ENCODE data around the gene EXOSC7.
"Not testable (repeated sequence)": the region's sequence is repeated elsewhere in the genome, so short reads cannot be mapped to it uniquely, and the experiment has no call there.

Gene EXOSC7

GRCh38 chr3:45026038-45026437 lies 50.0 kb downstream of the EXOSC7 start, which contains the start of gene CLEC3B:
Gene CLEC3B (plus strand): TSS chr3:45026303. CDS start chr3:45026363, 60 bp downstream.
- DNase-seq = no peak

- no peak for DNase-seq
Measured at GRCh38 chr3:45026957-45027356, 50.9 kb downstream of the EXOSC7 start.

GRCh38 chr3:45027441-45027840 lies 51.4 kb downstream of the EXOSC7 start:
- DNase-seq = no peak

- DNase-seq = no peak
Measured at GRCh38 chr3:45029216-45029615, 53.2 kb downstream of the EXOSC7 start.

GRCh38 chr3:45029661-45030060 lies 53.6 kb downstream of the EXOSC7 start:
- no peak for DNase-seq

- DNase-seq = no peak
Measured at GRCh38 chr3:45031531-45031930, 55.5 kb downstream of the EXOSC7 start.

GRCh38 chr3:45032113-45032512 lies 56.1 kb downstream of the EXOSC7 start:
- no peak for DNase-seq

GRCh38 chr3:45033791-45034190 lies 57.7 kb downstream of the EXOSC7 start:
- no peak for DNase-seq

- no peak for DNase-seq
Measured at GRCh38 chr3:45034612-45035252, 58.7 kb downstream of the EXOSC7 start.

GRCh38 chr3:45035441-45036301 lies 59.6 kb downstream of the EXOSC7 start:
- DNase-seq = peak; percentile 26

GRCh38 chr3:45037720-45038455 lies 61.8 kb downstream of the EXOSC7 start:
- DNase-seq = peak; percentile 85

- DNase-seq = no peak
Measured at GRCh38 chr3:45041666-45042065, 65.6 kb downstream of the EXOSC7 start.

- no peak for DNase-seq
Measured at GRCh38 chr3:45042162-45042561, 66.1 kb downstream of the EXOSC7 start.

GRCh38 chr3:45043728-45044299 lies 67.8 kb downstream of the EXOSC7 start:
- DNase-seq = no peak

- DNase-seq = no peak
Measured at GRCh38 chr3:45048244-45048643, 72.2 kb downstream of the EXOSC7 start.

- no peak for DNase-seq
Measured at GRCh38 chr3:45049807-45050206, 73.8 kb downstream of the EXOSC7 start.

GRCh38 chr3:45051685-45052084 lies 75.6 kb downstream of the EXOSC7 start:
- no peak for DNase-seq

GRCh38 chr3:45053805-45054195 lies 77.8 kb downstream of the EXOSC7 start:
- DNase-seq = not testable (repeated sequence)

GRCh38 chr3:45054196-45054857 lies 78.3 kb downstream of the EXOSC7 start:
- DNase-seq = no peak

GRCh38 chr3:45055032-45055410 lies 79.0 kb downstream of the EXOSC7 start:
- no peak for DNase-seq

- DNase-seq = no peak
Measured at GRCh38 chr3:45055411-45056143, 79.5 kb downstream of the EXOSC7 start.
